ENCODE results near the gene ADCY10. TPM values are rescaled to one million over a fixed set of nuclear protein-coding genes. Genes with fewer than 3 reads are reported as not detected.

ADCY10 gene
- total RNA-seq, 6 donors from 2014 or later, result 0.11 to 0.49 (median 0.18) TPM; not detected in 2

DNA sequence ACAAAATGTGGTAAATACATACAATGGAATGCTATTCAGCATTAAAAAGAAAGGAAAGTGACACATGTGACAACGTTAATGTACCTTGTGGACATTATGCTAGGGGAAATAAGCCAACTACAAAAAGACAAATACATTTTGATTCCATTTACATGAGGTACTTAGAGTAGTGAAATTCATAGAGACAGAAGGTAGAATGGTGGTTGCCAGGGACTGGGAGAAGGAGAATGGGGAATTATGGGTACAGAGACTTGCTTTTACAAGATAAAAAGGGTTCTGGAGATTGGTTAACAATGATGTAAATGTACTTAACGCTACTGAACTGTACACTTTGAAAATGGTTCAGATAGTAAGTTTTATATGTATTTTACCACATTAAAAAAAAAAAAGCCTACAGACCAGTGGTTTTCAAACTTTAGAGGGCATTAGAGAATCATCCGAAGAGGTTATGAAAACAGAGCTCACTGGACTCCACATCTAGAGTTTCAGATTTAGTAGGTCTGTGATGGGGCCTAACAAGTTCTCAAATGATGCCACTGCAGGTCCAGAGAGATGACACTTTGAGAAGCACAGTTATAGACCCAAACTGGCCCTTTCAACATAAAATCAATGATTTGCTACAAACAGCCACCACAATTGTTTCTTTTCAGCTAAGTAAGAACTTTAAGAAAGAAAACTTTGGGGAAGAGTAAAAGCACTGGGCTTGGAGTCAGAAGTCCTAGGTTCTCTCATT lies 9.6 kb upstream of the ADCY10 start:
- Histone ChIP-seq H3K4me1 (peaks cover 0 to 4% (median 3%) of the 10 kb centered on the region in 4 donors), H3K36me3 (no peaks in the 10 kb centered on the region), H3K4me3 (no peak overlapping the region), H3K27ac (no peak overlapping the region), H3K9me3 (no peaks in the 10 kb centered on the region), H3K27me3 (no peaks in the 10 kb centered on the region)
- WGBS, 2 donors, result 87% methylated on average over 3 of the region's 3 CpGs
- ATAC-seq (ENCODE audit: low FRiP score in 2 of 2), result no peak
- TF ChIP-seq POLR2AphosphoS5 (IDR thresholded peaks at IDR 0.05) (no peak), EP300 (IDR thresholded peaks at IDR 0.05) (no peak), POLR2A (IDR thresholded peaks at IDR 0.05) (no peak)
- TF ChIP-seq, protein P1, sequence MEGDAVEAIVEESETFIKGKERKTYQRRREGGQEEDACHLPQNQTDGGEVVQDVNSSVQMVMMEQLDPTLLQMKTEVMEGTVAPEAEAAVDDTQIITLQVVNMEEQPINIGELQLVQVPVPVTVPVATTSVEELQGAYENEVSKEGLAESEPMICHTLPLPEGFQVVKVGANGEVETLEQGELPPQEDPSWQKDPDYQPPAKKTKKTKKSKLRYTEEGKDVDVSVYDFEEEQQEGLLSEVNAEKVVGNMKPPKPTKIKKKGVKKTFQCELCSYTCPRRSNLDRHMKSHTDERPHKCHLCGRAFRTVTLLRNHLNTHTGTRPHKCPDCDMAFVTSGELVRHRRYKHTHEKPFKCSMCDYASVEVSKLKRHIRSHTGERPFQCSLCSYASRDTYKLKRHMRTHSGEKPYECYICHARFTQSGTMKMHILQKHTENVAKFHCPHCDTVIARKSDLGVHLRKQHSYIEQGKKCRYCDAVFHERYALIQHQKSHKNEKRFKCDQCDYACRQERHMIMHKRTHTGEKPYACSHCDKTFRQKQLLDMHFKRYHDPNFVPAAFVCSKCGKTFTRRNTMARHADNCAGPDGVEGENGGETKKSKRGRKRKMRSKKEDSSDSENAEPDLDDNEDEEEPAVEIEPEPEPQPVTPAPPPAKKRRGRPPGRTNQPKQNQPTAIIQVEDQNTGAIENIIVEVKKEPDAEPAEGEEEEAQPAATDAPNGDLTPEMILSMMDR (IDR thresholded peaks at IDR 0.05), result no peak
- DNase-seq, result no peak

DNA sequence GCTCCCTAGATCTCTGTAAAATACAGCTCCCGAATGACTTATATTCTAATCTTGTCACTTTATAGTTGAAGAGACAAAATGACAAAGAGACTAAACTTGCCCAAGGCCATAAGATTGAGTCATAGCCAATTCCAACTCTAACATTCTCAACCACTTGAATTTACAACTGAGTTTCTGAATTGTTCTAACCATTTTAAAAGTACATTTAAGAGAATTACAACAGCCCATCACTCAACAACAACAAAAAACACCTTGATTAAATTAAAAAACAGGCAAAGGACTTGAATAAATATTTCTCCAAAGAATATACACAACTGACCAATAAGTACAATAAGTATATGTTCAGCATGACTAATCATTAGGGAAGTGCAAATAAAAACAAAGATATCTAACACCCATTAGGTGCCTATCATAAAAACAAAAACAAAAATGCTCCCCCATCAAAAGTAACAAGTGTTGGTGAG lies 8.7 kb upstream of the ADCY10 start:
- H3K4me1 ChIP-seq, result peaks cover 0 to 4% (median 3%) of the 10 kb centered on the region in 4 donors
- H3K27me3 ChIP-seq, result no peaks in the 10 kb centered on the region

DNA sequence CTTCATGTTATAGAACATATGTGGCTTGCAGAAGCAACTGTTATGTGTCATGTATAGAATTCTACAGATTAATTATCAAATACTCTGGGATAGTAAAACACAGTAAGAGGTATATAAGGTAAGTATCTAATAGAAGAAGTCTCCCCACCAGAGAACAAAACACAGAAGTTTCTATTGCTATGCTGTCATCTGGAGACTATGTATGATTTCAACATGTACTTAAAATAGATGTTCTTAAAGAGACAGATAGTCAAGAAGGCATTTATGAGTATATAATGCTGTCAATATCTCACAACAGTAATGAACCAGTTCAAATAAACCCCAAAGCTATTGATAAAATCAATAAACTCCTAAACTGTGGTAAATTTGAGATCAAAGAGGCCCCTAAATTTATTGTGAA lies 8.1 kb upstream of the ADCY10 start:
- H3K27ac ChIP-seq, result no peak overlapping the region
- H3K9me3 ChIP-seq, result no peaks in the 10 kb centered on the region
- H3K36me3 ChIP-seq, result peaks cover 0 to 9% (median 0%) of the 10 kb centered on the region in 4 donors
- H3K4me3 ChIP-seq, result no peak overlapping the region
- TF ChIP-seq POLR2AphosphoS5 (IDR thresholded peaks at IDR 0.05), result no peak
- ATAC-seq (ENCODE audit: low FRiP score in 2 of 2) (no peak), DNase-seq (no peak)
- H3K4me1 ChIP-seq, result peaks cover 0 to 4% (median 3%) of the 10 kb centered on the region in 4 donors
- no peaks in the 10 kb centered on the region for H3K27me3 ChIP-seq

More for the DNA sequence above, 8.7 kb upstream of the ADCY10 start:
- Histone ChIP-seq H3K9me3 (no peaks in the 10 kb centered on the region), H3K27ac (no peak overlapping the region), H3K36me3 (peaks cover 0 to 7% (median 0%) of the 10 kb centered on the region in 4 donors), H3K4me3 (no peak overlapping the region)
- DNase-seq (no peak), ATAC-seq (ENCODE audit: low FRiP score in 2 of 2) (no peak)
- no peak for TF ChIP-seq POLR2A (IDR thresholded peaks at IDR 0.05)
- 79 to 85% methylated on average over 1 of the region's 1 CpG for WGBS, 2 donors

DNA sequence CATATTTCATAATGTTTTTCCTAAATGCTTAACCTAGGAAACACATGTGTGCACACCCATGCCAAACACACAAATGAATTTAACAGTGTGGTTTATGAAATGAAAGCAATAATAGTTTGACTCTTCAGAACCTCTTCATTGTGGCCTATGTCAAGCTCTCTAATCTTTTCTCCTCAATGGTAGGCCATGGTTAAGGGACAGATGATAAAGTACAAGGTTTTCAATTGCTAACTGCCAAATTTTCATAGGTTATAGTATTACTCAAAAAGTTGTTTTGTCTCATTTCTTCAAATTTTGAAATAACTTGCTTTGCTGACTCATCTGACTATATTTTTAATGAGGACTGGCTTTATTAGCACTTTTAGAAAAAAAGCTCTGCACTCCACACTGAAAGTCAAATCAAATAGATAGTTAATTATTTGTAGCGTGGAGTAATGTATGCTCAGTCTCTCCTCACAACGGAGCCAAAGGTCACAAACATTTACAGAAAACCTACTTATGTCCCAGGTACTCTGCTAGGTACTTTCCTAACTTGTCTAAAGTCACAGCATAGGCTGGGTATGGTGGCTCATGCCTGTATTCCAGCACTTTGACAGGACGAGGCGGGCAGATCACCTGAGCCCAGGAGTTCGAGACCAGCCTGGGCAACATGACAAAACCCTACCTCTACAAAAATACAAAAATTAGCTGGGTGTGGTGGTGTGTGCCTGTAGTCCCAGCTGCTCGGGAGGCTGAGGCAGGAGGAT lies 3.0 kb upstream of the ADCY10 start:
- DNase-seq (no peak), ATAC-seq (ENCODE audit: low FRiP score in 2 of 2) (no peak)
- WGBS, 2 donors, result 89 to 92% methylated on average over 6 of the region's 6 CpGs
- H3K36me3 ChIP-seq, result peaks cover 0 to 21% (median 2%) of the 10 kb centered on the region in 4 donors
- TF ChIP-seq POLR2A (IDR thresholded peaks at IDR 0.05) (no peak), POLR2AphosphoS5 (IDR thresholded peaks at IDR 0.05) (no peak), EP300 (IDR thresholded peaks at IDR 0.05) (no peak)
- TF ChIP-seq, protein P1 (IDR thresholded peaks at IDR 0.05), result no peak
- H3K4me3 ChIP-seq, result no peak overlapping the region
- H3K4me1 ChIP-seq, result peaks cover 0 to 2% (median 0%) of the 10 kb centered on the region in 4 donors
- no peaks in the 10 kb centered on the region for H3K27me3 ChIP-seq
- no peaks in the 10 kb centered on the region for H3K9me3 ChIP-seq
- H3K27ac ChIP-seq, result no peak overlapping the region

DNA sequence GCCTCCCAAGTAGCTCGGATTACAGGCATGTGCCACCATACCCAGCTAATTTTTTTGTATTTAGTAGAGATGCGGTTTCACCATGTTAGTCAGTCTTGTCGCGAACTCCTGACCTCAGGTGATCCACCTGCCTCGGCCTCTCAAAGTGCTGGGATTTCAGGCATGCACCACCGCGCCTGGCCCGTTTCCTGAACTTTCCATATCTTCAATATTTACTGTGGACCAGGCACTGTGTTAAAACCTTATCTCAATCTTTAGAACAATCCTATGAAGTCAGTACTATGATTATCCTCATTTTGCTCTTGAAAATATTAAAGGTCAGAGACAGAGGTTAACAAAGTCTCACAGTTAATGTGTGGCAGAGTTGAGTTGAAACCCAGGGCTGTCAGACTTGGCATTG lies 1.6 kb upstream of the ADCY10 start:
- WGBS, 2 donors, result 92 to 96% methylated on average over 8 of the region's 8 CpGs
- Histone ChIP-seq H3K27me3 (no peaks in the 10 kb centered on the region), H3K4me1 (peaks cover 0 to 2% (median 0%) of the 10 kb centered on the region in 4 donors), H3K4me3 (no peak overlapping the region), H3K36me3 (peaks cover 0 to 21% (median 2%) of the 10 kb centered on the region in 4 donors), H3K9me3 (no peaks in the 10 kb centered on the region), H3K27ac (no peak overlapping the region)
- no peak for DNase-seq
- TF ChIP-seq EP300 (IDR thresholded peaks at IDR 0.05), result no peak
- TF ChIP-seq POLR2AphosphoS5 (IDR thresholded peaks at IDR 0.05), result no peak
- TF ChIP-seq, protein P1 (IDR thresholded peaks at IDR 0.05), result no peak
- no peak for TF ChIP-seq POLR2A (IDR thresholded peaks at IDR 0.05)
- no peak for ATAC-seq (ENCODE audit: low FRiP score in 2 of 2)
